Heart right ventricle (tissue), 16 donors: ENCODE results near the gene DHPS. TPM values are rescaled to one million over a fixed set of nuclear protein-coding genes. Genes with fewer than 3 reads are reported as not detected.
A peak's percentile ranks its signal among the peaks of the same experiment; 100 is the strongest.

Experiments
- ATAC-seq, 8 donors: fragments of 200-7000 bp; cut with Tn5 transposase; one replicate each; pipeline ENCODE4 v1.9.1; 2020; ENCODE audit warnings: mild to moderate bottlenecking in 8 of 8, moderate library complexity in 8 of 8, moderate number of reproducible peaks in 1 of 8
- DNase-seq, 2 donors: peaks; one replicate each; pipeline ENCODE4 v3.0.0-alpha.2; 2020
- H3K27ac ChIP-seq, 10 donors: fragments of 200-600 bp; sonication (generic) in 2 of 10; one replicate each; pipeline versions ENCODE4 v1.5.0 to v1.8.0; 2020 to 2022; ENCODE audit warnings: mild to moderate bottlenecking in 3 of 10
- H3K27me3 ChIP-seq, 7 donors: fragments of 200-600 bp; one replicate each; pipeline ENCODE4 v1.8.0; 2021 to 2022; ENCODE audit warnings: mild to moderate bottlenecking in 2 of 7
- H3K36me3 ChIP-seq, 9 donors: fragments of 200-600 bp; sonication (generic) in 1 of 9; one replicate each; pipeline versions ENCODE4 v1.5.0 to v1.8.0; 2020 to 2022; ENCODE audit warnings: mild to moderate bottlenecking in 2 of 9
- H3K4me1 ChIP-seq, 9 donors: fragments of 200-600 bp; sonication (generic) in 1 of 9; one replicate each; pipeline versions ENCODE4 v1.5.0 to v1.8.0; 2020 to 2022; ENCODE audit warnings: mild to moderate bottlenecking in 4 of 9
- H3K4me3 ChIP-seq, 10 donors: fragments of 200-600 bp; sonication (generic) in 2 of 10; one replicate each; pipeline versions ENCODE4 v1.5.0 to v1.8.0; 2020 to 2022; ENCODE audit warnings: mild to moderate bottlenecking in 7 of 10, moderate library complexity in 2 of 10
- H3K9me3 ChIP-seq, 11 donors: fragments of 200-600 bp in 10 of 11; sonication (generic) in 2 of 11; one replicate each; pipeline versions ENCODE4 v1.5.0 to v1.8.0; 2013 to 2022; ENCODE audit warnings: mild to moderate bottlenecking in 2 of 11, control low read depth in 1 of 11, moderate library complexity in 1 of 11
- WGBS, 2 donors: extraction: QIAGEN DNeasy Blood & Tissue Kit; methylation state at CpG; one replicate each; pipeline ENCODE4 v1.1.7; 2013; ENCODE audit warnings: inconsistent platforms in 1 of 2; 5-methylcytosine and 5-hydroxymethylcytosine counted together
- intact Hi-C, 10 donors: fragments of 100-400 bp; cut with DNase I; formaldehyde crosslinking; loops; one replicate each; pipeline versions ENCODE4 v1.11.1 to v1.14.2; 2022
- polyA plus RNA-seq, 2 donors: library from polyadenylated mRNA; stranded (reverse); fragments of 200-250 nt; gene quantifications; one replicate each; pipeline ENCODE4 v1.2.3, GENCODE V29; 2013
- total RNA-seq, 10 donors: library from RNA; stranded (reverse); fragmentation: NEBNext Ultra II Directional in 3 of 10; extraction: Animal tissue kit (Norgen Biotek cat#: 25700) in 3 of 10; gene quantifications; one replicate each; pipeline versions ENCODE4 v1.2.1 to v1.2.4, GENCODE V29; 2021 to 2023
- TF ChIP-seq, protein P1 (sequence below), 9 donors: fragments of 200-600 bp; sonication (generic) in 2 of 9; IDR thresholded peaks; one replicate each; pipeline versions ENCODE4 v1.5.0 to v1.8.0; 2021 to 2022; ENCODE audit warnings: antibody characterized with exemption in 9 of 9, mild to moderate bottlenecking in 5 of 9, moderate library complexity in 1 of 9
- donor health status: Arrhythmogenic right ventricular cardiomyopathy.
- donor health status: ischemic (EF 13 %, LVEDD 7.1; RV severe dilation, severe dysfunction).
- donor health status: healthy with polysubstance abuse.
- donor health status: DM: no; HTN: yes; CAD: no.
- donor health status: DM: no; HTN: no; CAD: no.
- donor health status: ischemic (EF 25% LVEDD 6.9; RV normal size, moderate dysfunction).
- donor health status: ischemic (EF 25% LVEDD 5.7; RV mildly dilated, moderate dysfunction).
- donor health status: healthy.
- donor health status: DM: yes; HTN: yes; CAD: no.
- donor health status: Ischemic cardiomyopathy.
- donor health status: ischemic (EF 35%, LVEDD 5.7; RV mildly dilated, moderate dysfunction).
- donor health status: nonischemic (EF 11% LVEDD 7.7; RV severe dilation, severe dysfunction).
- donor health status: DM: yes; HTN: yes; CAD: no.
- donor health status: PGD.
- donor health status: ischemic (EF 29% LVEDD 5.4; RV normal size, mild dysfunction).
- donor health status: nonischemic (EF 23%, LVEDD 6.1; RV moderate dilation, normal function).

The DHPS gene
- total and polyA plus RNA-seq, 12 donors: 43.6 to 82.2 (median 51.3) TPM

DNA sequence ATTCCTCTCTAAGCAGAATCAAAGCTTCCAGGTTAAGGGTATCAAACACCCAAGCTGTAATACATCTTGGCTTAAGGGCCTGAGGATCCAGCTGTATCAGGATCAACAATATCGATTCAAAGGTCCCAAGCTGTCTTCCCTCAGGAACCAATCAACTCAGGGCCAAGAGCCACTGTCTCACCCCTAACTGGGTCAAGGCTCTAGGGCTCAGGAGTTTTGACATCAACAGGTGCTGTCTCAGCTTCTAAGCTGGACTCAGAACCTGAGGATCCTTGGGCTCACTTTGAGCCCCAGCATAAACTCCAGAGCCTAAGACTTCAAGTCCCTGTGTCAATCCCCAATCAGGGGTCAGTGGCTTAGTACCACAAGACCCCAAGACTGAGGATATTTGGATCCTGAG is 13.8 kb upstream of the DHPS start:
- TF ChIP-seq, protein P1, sequence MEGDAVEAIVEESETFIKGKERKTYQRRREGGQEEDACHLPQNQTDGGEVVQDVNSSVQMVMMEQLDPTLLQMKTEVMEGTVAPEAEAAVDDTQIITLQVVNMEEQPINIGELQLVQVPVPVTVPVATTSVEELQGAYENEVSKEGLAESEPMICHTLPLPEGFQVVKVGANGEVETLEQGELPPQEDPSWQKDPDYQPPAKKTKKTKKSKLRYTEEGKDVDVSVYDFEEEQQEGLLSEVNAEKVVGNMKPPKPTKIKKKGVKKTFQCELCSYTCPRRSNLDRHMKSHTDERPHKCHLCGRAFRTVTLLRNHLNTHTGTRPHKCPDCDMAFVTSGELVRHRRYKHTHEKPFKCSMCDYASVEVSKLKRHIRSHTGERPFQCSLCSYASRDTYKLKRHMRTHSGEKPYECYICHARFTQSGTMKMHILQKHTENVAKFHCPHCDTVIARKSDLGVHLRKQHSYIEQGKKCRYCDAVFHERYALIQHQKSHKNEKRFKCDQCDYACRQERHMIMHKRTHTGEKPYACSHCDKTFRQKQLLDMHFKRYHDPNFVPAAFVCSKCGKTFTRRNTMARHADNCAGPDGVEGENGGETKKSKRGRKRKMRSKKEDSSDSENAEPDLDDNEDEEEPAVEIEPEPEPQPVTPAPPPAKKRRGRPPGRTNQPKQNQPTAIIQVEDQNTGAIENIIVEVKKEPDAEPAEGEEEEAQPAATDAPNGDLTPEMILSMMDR (IDR thresholded peaks at IDR 0.05): no peak
- ATAC-seq (no peak), DNase-seq (no peak)
- no peaks in the 10 kb centered on the region for H3K27me3 ChIP-seq
- H3K9me3 ChIP-seq: no peaks in the 10 kb centered on the region
- peaks cover 5 to 23% (median 16%) of the 10 kb centered on the region in 9 donors for H3K4me1 ChIP-seq
- intact Hi-C loops: no loop called here
- H3K36me3 ChIP-seq: peaks cover 0 to 27% (median 2%) of the 10 kb centered on the region in 9 donors
- peak overlapping the region in 9 of 10 donors; percentile 72 to 100 (median 87) for H3K4me3 ChIP-seq
- WGBS, 2 donors: 82 to 84% methylated on average over 1 of the region's 1 CpG
- peak overlapping the region in 1 of 10 donors; percentile 90 for H3K27ac ChIP-seq

DNA sequence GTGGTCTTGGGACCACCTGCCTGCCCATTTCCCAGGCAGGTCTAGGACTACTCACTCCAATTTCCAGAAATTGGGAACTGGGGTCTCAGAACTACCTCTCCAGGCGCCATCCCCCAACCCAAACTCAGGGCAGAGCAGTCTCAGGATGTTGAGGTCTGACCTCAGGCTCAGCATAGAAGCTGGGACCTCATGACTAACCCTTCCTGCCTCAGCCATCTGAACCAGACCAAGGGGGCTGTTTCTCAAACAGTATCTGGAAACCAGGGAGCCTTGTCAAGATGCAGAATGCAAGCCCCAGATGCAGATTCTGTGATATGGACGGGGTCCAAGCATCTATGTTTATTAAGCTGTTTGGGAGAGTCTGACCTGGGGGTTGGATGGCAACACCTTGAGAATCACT is 13.4 kb upstream of the DHPS start:
- peaks cover 0 to 23% (median 0%) of the 10 kb centered on the region in 9 donors for H3K36me3 ChIP-seq
- ATAC-seq (no peak), DNase-seq (no peak)
- H3K27me3 ChIP-seq: no peaks in the 10 kb centered on the region
- H3K4me1 ChIP-seq: peaks cover 5 to 23% (median 16%) of the 10 kb centered on the region in 9 donors
- 66 to 70% methylated on average over 2 of the region's 2 CpGs for WGBS, 2 donors
- no peak overlapping the region for H3K4me3 ChIP-seq
- H3K9me3 ChIP-seq: no peaks in the 10 kb centered on the region
- intact Hi-C loops: no loop called here
- no peak overlapping the region for H3K27ac ChIP-seq
- TF ChIP-seq, protein P1 (IDR thresholded peaks at IDR 0.05): no peak

DNA sequence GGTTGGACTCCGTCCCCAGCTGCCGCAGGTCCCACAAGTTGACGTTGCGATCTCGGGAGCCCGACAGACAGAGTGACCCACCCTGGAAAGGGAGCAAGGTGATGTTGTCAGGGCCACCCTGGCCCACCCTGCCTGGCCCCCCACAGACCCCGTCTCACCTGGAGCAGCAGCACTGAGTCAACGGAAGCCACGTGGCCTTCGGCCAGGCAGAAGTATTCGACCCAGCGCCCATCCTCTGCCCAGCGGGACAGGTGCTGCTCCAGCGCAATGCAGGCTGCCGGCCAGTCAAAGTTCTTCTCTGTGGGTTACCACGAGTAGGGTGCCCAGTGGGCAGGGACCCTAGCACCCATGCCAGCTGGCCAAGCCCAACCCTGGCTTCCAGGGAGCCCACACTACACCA is 13.0 kb upstream of the DHPS start:
- Histone ChIP-seq H3K36me3 (peaks cover 0 to 18% (median 0%) of the 10 kb centered on the region in 9 donors), H3K27me3 (no peaks in the 10 kb centered on the region), H3K9me3 (no peaks in the 10 kb centered on the region), H3K27ac (no peak overlapping the region), H3K4me1 (peaks cover 5 to 23% (median 16%) of the 10 kb centered on the region in 9 donors), H3K4me3 (no peak overlapping the region)
- no peak for DNase-seq
- ATAC-seq: no peak
- intact Hi-C loops: no loop called here
- WGBS, 2 donors: 91 to 94% methylated on average over 16 of the region's 16 CpGs
- TF ChIP-seq, protein P1 (IDR thresholded peaks at IDR 0.05): no peak

DNA sequence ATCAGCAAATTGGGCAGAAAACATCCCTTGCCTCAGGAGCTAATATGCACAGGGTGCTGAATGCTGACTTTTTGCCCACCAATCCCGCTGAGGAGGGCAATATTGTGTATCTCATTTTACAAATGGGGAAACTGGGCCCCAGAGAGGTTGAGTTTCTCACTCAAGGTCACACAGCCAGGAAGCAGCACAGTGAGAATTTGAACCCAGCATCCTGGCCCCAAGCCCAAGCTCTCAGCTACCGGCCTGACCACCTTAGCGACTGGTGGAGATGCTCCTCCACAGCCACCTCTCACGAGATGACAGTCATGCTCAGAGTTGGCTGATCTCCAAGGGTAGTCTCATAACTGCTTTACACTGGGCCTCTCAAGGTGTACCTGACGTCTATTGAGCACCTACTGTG is 11.3 kb upstream of the DHPS start:
- DNase-seq (no peak), ATAC-seq (no peak)
- Histone ChIP-seq H3K4me1 (peaks cover 5 to 23% (median 16%) of the 10 kb centered on the region in 9 donors), H3K4me3 (no peak overlapping the region), H3K36me3 (peaks cover 0 to 7% (median 0%) of the 10 kb centered on the region in 9 donors), H3K9me3 (no peaks in the 10 kb centered on the region), H3K27ac (no peak overlapping the region), H3K27me3 (no peaks in the 10 kb centered on the region)
- 84% methylated on average over 5 of the region's 5 CpGs for WGBS, 2 donors
- intact Hi-C loops: no loop called here
- TF ChIP-seq, protein P1 (IDR thresholded peaks at IDR 0.05): no peak
